ENCODE measurements around the gene FAXC. TPM values are rescaled to one million over a fixed set of nuclear protein-coding genes. Genes with fewer than 3 reads are reported as not detected.

Gene FAXC
- total and polyA plus RNA-seq, 2 of the 13 experiments (the other 11 are each of a cell fraction or from before 2014, with no cell fraction given), result 0.11 to 0.63 TPM

- no peak overlapping the region for H3K4me3 ChIP-seq (replicated peaks in 1 of 3; ENCODE audit: insufficient read depth in 1 of 3, low read depth in 2 of 3, low read length in 3 of 3)
- TF ChIP-seq TCF7L2 (IDR thresholded peaks at IDR 0.05; ENCODE audit: low read depth, low read length), result no peak
- TF ChIP-seq HOXA5 (CRISPR knock-in tag; IDR thresholded peaks at IDR 0.05), result no peak
- TF ChIP-seq HNF1B (CRISPR knock-in tag; IDR thresholded peaks at IDR 0.05), result no peak
- TF ChIP-seq ZNF572 (CRISPR knock-in tag; IDR thresholded peaks at IDR 0.05), result no peak
- no peak for TF ChIP-seq SAFB2 (CRISPR knock-in tag; IDR thresholded peaks at IDR 0.05; ENCODE audit: borderline replicate concordance, low read depth)
- no peak for TF ChIP-seq ZNF205 (CRISPR knock-in tag; IDR thresholded peaks at IDR 0.05)
- no peak for TF ChIP-seq HOXA9 (CRISPR knock-in tag; IDR thresholded peaks at IDR 0.05; ENCODE audit: borderline replicate concordance)
- no peak for TF ChIP-seq MXD4 (CRISPR knock-in tag; IDR thresholded peaks at IDR 0.05)
- no peak for TF ChIP-seq ZNF546 (CRISPR knock-in tag; conservative IDR thresholded peaks at IDR 0.05)
- no peak for TF ChIP-seq STAT5B (CRISPR knock-in tag; IDR thresholded peaks at IDR 0.05)
- TF ChIP-seq ZNF414 (CRISPR knock-in tag; IDR thresholded peaks at IDR 0.05), result no peak
- no peaks in the 10 kb centered on the region for H3K36me3 ChIP-seq (replicated peaks in 1 of 2; ENCODE audit: control insufficient read depth in 1 of 2, insufficient read depth in 2 of 2, low read length in 2 of 2)
- no peak overlapping the region for H2AFZ ChIP-seq (ENCODE audit: low read length)
- no peak overlapping the region for H3K9ac ChIP-seq (ENCODE audit: insufficient read depth, low read depth, low read length)
- no peaks in the 10 kb centered on the region for H3K79me2 ChIP-seq (ENCODE audit: insufficient read depth, low read length)
- no peak for DNase-seq (ENCODE audit: low spot score)
- CTCF ChIA-PET (ENCODE audit: low intra/inter-chr PET ratio, low total read pairs), result no interaction called here
- no peaks in the 10 kb centered on the region for H4K20me1 ChIP-seq (ENCODE audit: insufficient read depth, low read length)
- in situ Hi-C loops (cut with HindIII; ENCODE audit: extremely low pct_ligation_motif_present, low pct_unique_long_range_greater_than_20kb) (no loop called here), intact Hi-C loops (cut with micrococcal nuclease; ENCODE audit: unreplicated experiment) (no loop called here)
- no peak overlapping the region for H3K4me2 ChIP-seq (ENCODE audit: low read depth, low read length)
- no peaks in the 10 kb centered on the region for H3K9me3 ChIP-seq (ENCODE audit: low read length)
- FAIRE-seq, result no peak
- ATAC-seq, result no peak
- POLR2A ChIA-PET, result interaction anchor here (1.1 to 1.6 kb wide), 2 partner anchors 24 to 56 kb away, joined by 3 read pairs; no protein-coding TSS in a partner anchor
- no peak overlapping the region for H3K27ac ChIP-seq (ENCODE audit: extremely low read length, insufficient read depth, low read length)
- BruUV-seq (replicated peaks), result no TSS peak
- no peaks in the 10 kb centered on the region for H3K4me1 ChIP-seq (ENCODE audit: insufficient read depth, low read length)
- no peaks in the 10 kb centered on the region for H3K27me3 ChIP-seq (ENCODE audit: control insufficient read depth in 1 of 2, insufficient read depth in 2 of 2, low read length in 2 of 2)
Observed at GRCh38 chr6:99369533-99369932, 20.1 kb upstream of the FAXC start.
